Esophagus muscularis mucosa (tissue), 4 donors: ENCODE data around the gene MUC20.

ENCODE experiments used
- EP300 ChIP-seq: sonication (generic); formaldehyde crosslinking; IDR thresholded peaks from one replicate; pipeline ENCODE4 v1.6.1; 2017; ENCODE audit warnings: antibody characterized with exemption
- POLR2A ChIP-seq: fragments of 450-650 bp; IDR thresholded peaks from one replicate; pipeline ENCODE4 v1.6.1; 2017; ENCODE audit warnings: antibody characterized with exemption, moderate library complexity, mild to moderate bottlenecking, low read depth
- TF ChIP-seq, protein P1 (sequence below), 3 experiments: fragments of 200-600 bp in 2 of 3; fragments of 450-650 bp in 1 of 3; sonication (generic) in 2 of 3; IDR thresholded peaks; one replicate each; pipeline ENCODE4 v1.5.1; 2017 to 2019; ENCODE audit warnings: antibody characterized with exemption in 3 of 3, mild to moderate bottlenecking in 2 of 3, moderate library complexity in 1 of 3

DNA sequence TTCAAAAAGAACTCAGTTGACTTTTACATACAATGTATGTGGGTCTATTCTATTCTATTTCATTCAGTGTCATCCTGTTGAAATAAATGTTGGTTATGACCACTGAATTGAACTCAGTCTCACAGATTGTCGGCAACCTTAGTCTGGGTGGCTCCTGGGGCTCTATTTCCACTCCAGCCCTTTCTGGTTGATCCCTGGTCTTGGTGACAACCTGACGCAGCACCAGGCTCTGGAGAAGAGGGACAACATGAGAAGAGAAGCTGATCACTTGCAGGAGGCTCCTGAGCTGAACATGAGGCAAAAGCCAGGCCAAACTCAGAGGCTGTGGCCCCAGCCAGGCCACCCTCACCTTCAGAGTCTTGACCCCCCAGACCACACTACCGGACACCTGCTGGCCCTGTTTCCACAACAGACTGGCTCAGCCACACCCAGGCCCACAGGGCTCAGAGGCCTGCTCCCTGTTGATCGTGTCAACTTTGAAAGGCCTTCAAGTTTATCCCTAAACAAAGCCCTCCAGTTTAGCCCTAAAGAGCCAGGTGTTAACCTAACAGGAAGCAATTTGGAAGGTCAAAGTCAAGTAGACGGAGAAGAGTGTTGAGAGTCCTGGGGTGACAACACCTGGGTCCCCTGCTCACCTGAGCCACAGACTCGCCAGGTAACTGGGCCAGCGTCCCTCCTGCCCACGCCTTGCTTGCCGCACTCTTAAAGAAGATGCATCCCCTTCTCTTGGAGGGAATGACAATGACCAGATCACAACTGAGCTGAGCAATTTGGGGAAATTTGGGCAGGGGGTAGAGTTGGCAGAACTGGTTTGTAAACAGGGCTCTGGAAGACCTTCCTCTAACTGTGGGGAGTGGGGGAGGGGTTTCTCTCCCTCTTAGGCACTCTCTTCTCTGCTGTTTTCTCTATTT lies 15.4 kb upstream of the MUC20 start:
- TF ChIP-seq EP300 (no peak), POLR2A (no peak)
- TF ChIP-seq, protein P1, sequence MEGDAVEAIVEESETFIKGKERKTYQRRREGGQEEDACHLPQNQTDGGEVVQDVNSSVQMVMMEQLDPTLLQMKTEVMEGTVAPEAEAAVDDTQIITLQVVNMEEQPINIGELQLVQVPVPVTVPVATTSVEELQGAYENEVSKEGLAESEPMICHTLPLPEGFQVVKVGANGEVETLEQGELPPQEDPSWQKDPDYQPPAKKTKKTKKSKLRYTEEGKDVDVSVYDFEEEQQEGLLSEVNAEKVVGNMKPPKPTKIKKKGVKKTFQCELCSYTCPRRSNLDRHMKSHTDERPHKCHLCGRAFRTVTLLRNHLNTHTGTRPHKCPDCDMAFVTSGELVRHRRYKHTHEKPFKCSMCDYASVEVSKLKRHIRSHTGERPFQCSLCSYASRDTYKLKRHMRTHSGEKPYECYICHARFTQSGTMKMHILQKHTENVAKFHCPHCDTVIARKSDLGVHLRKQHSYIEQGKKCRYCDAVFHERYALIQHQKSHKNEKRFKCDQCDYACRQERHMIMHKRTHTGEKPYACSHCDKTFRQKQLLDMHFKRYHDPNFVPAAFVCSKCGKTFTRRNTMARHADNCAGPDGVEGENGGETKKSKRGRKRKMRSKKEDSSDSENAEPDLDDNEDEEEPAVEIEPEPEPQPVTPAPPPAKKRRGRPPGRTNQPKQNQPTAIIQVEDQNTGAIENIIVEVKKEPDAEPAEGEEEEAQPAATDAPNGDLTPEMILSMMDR (IDR thresholded peaks at IDR 0.05): no peak
